Stimulated activated CD8-positive, alpha-beta memory T cell treated with anti-CD3 and anti-CD28 coated beads, Interleukin-7, amount 100 ng/mL, for 1 hour (primary cell): Measurements from ENCODE around the gene CUL2.
A peak's percentile ranks its signal among the peaks of the same experiment; 100 is the strongest.
"Not testable (repeated sequence)": the region's sequence is repeated elsewhere in the genome, so short reads cannot be mapped to it uniquely, and the experiment has no call there.

Source experiments
- DNase-seq, 2 donors: peaks; one replicate each; pipeline ENCODE4 v3.0.0-alpha.2; 2020; ENCODE audit warnings: low read depth in 2 of 2

Gene CUL2

DNA sequence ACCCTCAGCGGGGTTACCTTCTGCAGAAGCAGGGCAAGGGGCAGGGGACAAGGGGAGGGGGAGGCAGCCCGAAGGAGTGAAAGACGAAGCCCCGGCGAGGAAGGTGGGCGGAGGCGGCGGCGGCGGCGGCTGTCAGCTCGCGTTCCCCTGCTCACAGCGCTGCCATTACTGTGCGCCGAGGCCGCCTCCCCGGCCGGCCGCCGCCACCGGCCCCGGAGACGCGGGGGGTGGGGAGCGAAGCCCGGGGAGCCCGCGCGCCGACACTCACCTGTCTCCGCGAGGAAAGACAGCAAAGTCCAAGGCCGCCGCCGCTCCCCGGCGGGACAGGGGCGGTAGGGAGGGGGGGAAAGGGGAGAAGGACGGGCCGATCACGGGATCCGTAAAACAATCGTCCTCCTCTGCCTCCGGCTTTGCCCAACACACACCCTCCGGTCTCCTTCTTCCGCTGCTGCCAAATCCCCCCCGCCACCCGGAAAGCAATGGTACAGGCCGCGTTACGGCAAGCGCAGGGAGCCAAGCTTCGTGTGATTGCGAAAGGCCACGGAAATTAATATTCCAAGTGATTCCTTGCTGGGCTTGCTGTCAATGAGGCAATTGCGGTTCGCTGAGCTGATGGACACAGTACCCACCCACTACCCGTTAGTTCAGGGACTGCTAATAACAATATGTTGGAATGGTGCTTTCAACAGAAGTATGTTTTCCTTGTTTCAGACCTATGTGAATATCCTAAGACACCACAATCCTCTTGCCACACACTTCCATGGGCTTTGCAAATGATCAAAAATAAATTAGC is at the start of gene CUL2:
Gene CUL2, minus strand, starts transcription at position 180 of the 793 bp plus-strand sequence. CDS start 19,024 bp downstream, outside the sequence.
- peak; percentile 76 to 82 for DNase-seq

DNA sequence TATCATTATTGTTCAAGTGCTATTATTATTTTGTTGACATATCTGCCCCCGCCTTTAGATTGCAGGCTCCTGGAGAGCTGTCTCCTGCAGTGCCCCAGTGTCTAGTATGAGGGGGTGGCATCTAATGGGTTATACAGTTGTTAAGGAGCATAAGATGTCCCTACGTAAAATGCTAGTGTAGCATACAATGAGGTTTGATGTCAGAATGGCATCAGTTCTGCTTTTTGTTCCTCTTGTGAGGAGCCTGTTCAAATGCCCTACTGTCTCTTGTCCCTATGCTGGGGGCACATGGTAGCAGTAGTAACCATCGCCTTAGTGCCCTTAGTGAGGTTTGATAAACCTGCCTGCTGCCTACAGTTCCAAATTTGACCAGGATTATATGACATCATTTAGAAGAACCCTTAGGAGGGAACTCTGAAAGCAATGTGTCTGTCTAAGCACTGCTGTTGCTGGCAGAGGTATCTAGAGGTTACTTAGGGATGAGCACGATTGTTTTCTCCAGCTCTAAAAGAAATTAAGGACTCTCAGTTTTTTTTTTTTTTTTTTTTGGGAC is 46.2 kb upstream of the CUL2 start:
- no peak for DNase-seq

DNA sequence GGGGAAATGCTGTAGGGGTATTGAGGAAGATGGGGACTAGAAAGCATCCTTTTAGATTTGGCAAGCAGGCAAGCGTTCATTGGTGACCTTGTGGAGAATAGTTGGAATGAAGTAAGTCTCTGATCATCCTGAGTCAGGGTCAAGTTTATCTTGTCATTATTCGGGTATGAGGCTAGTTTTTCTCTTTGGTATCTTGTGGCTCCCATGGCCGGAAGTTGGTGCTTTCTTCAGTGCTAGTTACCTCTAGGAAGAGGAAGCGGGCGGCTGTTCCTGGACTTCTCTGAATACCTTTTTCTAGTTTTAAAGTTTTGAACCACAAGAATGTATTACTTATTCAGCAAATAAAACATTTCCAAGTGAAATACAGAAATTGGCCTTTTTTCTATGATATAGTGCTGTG is 45.7 kb upstream of the CUL2 start:
- no peak for DNase-seq

DNA sequence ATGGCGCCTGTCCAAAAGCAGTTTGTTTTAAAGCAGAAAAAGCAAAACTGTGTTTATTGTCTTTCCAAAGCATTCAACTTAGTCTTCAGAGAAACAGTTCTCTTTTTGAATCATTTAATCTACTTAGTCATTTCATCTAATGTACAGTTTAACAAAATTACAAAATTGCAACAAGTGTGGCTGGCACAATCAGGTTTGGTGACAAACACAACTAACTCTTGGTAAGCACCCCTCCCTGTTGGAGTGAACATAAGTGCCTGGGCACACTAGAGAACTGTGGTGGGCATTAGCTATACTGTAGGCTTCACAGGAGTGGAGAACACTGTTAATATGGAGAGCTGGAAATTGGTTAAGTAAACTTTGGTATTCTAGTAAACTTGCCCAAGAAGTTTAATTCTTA is 43.4 kb upstream of the CUL2 start:
- no peak for DNase-seq

DNA sequence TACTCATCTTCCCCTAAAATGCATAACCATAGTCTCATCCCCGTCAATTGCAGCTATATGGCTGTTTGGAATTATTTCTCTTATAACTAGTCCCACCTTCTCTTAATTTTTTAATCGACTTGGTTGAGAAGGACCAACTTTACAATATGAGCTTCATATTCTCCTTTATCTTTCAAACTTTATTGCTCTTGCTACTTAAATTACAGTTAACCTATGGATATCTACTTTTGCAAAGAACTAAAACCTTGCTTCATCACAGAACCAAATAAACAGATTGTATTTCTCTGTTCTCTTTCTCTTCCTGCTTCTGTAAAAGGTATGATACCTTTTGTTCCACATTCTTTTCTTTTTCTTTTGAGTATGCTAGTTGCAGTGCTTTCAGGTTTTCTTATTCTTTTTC is 42.6 kb upstream of the CUL2 start:
- DNase-seq = no peak

DNA sequence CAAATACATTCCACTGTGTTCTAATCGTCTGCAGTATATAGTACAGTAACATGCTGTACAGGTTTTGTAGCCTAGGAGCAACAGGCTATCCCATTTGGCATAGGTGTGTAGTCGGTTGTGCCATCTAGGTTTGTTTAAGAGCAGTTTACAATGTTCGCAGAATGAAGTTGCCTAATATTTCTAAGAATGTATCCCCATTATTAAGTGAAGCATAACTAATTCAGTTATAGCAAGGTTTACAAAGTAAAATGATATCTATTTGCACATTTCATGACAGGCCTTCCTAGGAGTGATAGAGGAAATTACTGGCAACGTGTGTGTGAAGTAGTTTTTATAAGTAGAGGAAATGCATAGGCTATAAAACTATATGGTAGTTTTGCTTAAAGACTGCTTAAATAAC is 40.5 kb upstream of the CUL2 start:
- DNase-seq = no peak

DNA sequence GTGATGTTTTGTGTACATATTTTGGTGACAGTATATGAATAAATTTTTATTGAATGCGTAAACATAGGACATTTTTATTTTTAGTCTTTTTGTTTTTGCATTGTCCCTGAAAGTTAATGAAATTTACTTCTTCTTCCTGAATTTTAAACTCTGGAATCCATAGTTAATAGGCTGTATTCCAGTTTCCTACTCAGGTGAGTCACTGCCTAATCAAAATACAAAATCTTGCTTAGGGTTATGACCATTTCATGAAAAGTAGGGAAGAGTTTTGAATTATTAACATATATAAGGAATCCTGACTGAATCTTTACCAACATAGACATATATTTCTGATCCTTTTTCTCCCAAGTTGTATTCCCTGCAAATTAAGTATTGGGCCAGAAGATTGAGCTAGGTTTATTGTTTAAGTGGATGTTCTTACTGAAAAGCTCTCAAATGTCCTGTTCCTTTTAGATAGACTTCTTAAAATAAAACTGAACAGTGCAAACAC is 39.1 kb upstream of the CUL2 start:
- DNase-seq = no peak

DNA sequence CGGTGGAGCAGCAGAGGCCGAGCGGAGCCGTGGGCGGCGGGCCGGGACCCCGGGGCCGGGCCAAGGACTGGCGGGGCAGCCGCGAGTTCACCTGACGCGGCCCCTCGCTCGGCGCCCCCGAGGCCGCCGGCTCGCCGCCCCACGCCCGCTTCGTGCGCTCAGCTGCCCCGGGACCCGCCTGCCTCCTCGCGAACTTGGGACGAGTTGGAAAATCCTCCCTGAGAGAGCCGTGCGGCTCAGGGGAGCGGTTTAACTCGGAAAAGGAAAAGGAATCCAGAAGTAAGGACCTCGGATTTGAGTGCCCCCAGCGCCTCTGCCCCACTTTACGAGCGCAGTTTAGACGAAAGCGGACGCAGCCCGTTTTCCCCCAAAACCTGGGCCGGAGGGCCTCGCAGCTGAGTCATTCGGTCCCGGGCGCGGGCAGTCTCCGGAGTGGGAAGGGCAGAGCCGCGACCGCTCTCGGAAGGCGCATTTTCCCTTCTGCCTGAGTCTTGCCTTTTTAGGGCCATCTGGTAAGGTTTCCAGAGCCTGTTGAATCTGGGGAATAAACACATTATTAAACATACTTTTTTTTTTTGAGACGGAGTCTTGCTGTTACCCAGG is 37.2 kb upstream of the CUL2 start:
- DNase-seq = peak; percentile 36 to 41

DNA sequence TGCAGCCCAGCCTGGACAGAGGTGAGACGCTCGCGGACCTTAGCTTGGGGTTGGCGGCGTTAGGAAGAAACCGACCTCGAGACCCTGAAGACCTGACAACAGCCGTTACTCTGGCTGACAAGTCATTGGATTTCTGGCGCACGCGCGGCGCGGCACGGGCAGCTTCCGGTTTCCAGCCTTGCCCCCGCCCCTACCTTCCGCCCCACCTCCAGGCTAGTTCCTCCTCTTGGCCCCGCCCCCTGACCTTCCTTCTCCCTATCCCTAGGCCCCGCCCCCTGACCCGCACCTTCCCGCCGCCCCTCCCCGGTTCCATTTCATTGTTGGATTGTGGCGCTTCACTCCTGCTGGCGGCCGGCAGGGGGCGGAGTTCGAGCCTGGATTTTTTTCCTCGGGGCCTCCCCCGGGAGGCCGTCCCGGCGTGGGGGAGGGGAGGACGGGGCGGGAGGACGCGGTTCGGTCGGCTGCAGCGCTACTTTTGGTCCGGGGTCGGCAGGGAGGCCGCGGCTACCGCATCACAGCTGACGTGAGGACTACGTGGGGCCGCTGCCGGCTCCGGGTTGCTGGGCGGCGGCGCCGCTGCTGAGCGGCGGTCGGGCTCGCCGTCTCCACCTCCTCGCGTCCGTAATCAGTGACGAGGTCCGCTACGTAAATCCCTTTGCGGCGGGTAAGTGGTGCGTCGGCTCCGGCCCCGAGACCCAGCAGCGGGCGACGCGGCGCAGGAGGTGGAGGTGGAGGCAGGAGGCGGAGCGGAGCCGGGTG is 36.6 kb upstream of the CUL2 start, which contains the start of gene CREM:
Gene CREM, plus strand, starts transcription at position 317 of the 759 bp plus-strand sequence. CDS start 10,990 bp downstream, outside the sequence.
- peak; percentile 99 to 100 for DNase-seq

DNA sequence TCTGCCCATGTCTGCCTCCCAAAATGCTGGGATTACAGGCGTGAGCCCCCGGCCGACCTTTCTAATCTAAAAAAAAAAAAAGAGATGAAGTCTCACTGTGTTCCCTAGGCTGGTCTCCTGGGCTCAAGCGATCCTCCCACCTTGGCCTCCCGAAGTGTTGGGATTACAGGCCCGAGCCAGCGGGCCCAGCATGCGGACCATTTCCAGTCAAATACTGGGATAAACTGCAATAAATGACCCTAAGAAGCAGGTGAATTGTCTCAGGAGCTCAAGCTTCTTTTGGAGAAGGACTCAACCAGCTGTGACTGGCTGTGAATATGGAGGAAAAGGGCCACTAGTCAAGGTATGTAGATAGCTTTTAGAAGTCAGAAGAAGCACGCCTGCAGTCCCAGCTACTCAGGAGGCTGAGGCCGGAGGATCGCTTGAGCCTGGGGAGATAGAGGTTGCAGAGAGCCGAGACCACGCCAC is 36.0 kb upstream of the CUL2 start:
- no peak for DNase-seq

DNA sequence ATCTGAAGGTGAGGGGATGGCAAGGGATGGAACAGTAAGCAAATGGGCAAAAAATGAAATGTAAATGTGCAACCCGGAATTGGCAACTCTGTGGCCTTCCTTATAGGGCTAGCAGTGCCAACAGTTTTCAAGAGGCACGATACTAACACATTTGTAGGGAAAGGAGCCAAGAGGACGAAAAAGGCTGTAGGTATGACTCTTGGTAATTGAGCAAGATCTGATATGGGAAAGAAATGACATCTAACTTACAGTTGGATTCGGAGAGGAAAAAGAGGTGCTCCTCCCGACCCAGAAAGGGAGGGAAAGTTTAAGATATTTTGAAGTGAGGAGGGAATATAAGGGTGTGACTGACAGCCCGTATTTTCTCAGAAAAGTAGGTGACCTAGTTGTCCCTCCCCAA is 34.4 kb upstream of the CUL2 start:
- no peak for DNase-seq

DNA sequence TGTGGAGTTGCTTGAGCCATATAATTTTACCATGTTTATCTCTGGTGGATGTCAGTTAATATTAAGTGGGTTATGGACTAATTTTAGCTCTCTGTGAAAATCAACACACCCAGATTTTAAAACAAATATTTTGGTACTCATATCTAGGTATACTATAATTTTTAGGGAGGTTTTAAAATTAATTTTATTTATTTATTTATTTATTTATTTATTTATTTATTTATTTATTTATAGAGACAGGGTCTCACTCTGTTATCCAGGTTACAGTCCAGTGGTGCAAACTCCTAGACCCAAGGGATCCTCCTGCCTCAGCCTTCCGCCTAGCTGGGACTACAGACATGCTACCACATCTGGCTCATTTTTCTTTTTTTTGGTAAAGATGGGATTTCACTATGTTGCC is 29.2 kb upstream of the CUL2 start:
- no peak for DNase-seq

DNA sequence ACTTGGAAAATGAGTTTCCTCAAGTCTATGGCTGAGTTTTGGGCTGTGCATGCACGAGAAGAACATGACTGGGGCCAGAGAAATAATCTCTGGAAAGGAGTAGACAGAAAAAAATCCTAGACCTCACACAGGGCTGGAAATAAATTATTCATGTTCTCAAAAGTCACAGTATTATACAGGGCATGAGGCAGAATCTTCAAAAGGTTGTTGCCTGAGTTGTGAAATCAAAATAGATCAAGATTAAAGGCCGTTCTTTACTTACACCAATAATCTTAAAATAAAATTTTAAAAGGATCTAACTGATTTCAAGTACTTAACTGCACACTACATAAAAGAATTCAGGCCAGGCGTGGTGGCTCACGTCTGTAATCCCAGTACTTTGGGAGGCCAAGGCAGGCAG is 22.4 kb upstream of the CUL2 start:
- DNase-seq = no peak

DNA sequence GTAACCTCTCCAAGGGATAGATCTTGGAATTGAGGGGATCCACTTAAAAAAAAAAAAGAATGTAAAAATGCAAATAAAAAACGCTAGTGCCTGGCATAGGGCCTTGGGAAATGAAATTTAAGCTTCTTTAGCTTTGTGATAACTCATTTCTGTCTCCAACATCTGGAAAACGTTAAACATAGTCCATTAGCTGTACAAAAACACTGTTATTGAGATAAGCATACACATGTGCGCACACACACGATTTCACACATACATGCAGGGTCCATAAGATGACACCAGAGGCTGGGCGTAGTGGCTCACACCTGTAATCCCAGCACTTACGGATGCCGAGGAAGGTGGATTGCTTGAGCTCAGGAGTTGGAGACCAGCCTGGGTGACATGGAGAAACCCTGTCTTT is 13.7 kb upstream of the CUL2 start:
- DNase-seq = no peak

DNA sequence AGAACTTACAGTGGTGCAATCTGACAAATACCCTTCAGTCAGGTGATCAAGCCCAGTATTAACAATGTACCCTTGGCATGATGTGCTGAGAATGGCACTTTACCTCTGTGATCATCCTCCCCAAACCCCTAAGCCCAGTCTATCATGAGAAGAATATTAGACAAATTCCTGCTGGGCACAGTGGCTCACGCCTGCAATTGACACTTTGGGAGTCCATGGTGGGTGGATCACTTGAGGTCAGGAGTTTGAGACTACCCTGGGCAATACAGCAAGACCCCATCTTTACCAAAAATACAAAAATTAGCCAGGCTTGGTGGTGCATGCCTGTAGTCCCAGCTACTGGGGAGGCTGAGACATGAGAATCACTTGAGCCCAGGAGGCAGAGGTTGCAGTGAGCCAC is 7.4 kb upstream of the CUL2 start:
- DNase-seq = no peak

DNA sequence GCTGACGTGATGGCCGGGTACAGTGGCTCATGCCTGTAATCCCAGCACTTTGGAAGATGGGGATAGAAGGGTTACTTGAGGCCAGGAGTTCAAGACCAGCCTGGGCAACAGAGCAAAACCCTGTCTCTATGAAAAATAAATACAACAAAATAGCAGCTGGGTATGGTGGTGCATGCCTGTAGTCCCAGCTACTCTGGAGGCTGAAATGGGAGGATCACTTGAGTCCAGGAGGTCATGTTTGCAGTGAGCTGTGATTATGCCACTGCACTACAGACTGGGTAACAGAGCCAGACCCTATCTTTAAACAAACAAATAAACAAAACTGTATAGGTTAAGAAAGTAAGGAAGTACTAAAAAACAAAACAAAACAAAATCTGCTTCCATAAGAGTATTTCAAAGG is 6.2 kb upstream of the CUL2 start:
- DNase-seq = no peak

DNA sequence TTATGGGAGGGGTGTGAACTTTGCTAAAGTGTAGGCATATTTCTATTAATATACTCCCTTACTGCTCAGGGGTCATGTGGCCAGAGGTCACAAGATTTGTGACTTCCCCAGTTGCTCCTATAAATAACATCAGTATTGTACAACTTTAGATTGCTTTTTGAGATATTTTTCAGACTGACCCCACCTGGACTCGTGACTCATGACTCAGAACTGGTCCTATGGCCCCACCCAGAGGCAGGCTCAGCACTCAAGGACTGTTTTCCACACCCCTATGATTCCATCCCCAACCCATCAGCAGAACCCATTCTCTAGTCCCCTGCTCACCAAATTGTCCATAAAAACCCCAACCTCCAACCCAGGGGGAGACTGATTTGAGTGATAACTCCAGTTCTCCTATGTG is 2.7 kb upstream of the CUL2 start:
- DNase-seq = no peak

DNA sequence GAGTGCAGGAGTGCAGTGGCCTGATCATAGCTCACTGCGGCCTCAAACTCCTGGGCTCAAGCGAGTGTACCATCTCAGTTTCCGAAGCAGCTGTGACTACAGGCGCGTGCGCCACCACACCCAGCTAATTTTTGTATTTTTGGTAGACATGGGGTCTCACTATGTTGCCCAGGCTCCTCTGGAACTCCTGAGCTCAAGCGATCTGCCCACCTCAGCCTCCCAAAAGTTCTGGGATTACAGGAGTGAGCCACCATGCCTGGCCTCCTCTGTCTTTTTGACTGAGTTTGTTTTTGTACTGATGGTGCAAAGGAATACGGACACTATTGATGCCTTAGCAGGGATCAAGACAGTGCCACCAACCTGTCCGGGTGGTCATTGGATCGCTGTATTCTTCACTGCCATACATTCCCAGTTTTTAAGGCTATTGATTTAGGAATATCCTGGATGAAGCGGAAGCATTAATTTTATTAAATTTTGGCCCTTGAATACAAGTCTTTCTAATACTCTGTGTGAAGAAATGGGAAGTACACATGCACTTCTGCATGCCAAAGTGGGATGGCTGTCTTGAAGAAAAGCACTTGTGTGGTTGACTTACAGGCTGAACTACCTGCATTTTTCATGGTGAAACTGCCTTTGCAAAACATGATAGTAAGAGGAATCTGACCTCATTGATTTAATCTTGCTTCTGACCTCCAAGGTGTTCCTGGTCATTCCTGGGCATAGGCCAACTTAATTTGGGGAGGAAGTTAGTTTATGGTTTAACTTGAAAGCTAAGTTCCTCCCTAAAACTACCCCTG is 2.1 kb upstream of the CUL2 start:
- no peak for DNase-seq

DNA sequence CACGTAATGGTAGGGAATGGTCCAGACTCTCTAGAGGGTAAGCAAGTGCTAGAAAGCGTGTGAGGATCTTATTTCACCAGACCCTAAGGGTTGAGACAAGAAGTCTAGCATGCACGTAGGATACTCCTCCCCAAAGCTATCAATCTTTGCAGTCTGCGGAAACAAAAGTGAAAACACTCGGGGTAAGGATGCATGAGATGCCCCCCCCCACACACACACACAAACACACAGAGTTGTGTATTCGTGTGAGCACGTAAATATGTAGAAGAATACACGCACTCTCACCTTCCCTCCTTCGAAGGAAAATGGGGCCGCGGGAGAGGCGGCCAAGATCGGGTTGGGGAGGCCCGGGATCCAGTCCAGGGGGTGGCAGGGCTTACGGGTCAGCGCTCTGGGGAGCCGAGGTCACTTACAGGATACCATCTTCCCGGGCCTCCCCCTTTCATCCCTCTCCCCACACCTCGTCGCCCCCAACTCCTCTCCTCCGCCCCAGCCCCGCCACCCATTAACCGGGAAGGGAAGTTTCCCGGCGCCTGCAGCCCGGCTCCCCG is 455 bp downstream of the CUL2 start:
- peak in 1 of 2 donors; percentile 0 for DNase-seq

DNA sequence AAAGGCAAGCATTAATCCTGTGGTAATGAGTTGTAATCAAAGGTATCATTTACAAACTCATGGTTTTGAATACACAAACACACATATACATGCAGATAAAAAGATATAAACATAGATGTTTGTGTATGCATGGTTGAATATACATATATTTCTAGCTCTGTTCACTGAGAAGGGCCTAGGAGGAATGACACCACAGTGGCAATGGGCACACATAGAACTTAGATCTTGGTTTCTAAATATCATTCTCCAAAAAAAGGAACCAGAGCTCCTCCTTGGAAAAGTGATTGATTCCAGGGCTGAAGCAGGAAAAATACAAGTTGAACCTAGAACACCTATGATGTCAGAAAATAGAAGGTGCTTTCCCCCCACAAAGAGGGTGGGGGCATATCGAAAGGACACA is 6.9 kb downstream of the CUL2 start:
- no peak for DNase-seq

DNA sequence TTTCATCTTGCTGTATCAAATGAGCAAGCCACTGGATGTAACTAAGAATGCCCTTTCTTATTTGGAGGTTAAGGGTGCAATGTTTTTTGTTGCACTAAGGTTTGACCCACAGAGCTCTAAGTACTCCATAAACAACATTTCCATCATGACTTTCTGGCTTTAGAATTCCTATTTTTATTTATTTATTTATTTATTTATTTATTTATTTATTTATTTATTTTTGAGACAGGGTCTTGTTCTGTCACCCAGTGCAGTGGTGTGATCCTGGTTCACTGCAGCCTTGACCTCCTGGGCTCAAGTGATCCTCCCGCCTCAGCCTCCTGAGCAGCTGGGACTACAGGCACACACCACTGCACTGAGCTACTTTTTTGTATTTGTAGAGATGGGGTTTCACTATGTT is 9.9 kb downstream of the CUL2 start:
- not testable (repeated sequence) for DNase-seq
